K562 (cell line): Measurements from ENCODE around the gene SCTR. TPM values are rescaled to one million over a fixed set of nuclear protein-coding genes. Genes with fewer than 3 reads are reported as not detected.

Source experiments
- ATAC-seq: fragments of 200-7000 bp; cut with Tn5 transposase; 3 replicates; pipeline ENCODE4 v1.9.1; 2020; ENCODE audit warnings: moderate library complexity
- BruUV-seq: library from RNA; stranded (reverse); fragments of 400-500 nt; replicated peaks from 2 replicates; lab custom pipeline; 2021; lab: Mats Ljungman, UMichigan
- CTCF ChIA-PET: fragments of 300-600 bp; formaldehyde crosslinking; extraction: SDS; loops from one replicate; lab custom pipeline; 2021; ENCODE audit warnings: low intra/inter-chr PET ratio; lab: Yijun Ruan, JAX
- POLR2A ChIA-PET: fragments of 300-600, 350-650 bp; sonication (Branson Sonifier 250); formaldehyde crosslinking; extraction: SDS; loops from one replicate; lab custom pipeline; 2021; ENCODE audit warnings: antibody characterized with exemption, inconsistent platforms; lab: Yijun Ruan, JAX
- DNase-seq, 4 experiments: peaks; one replicate each; pipeline versions ENCODE4 v3.0.0 to v3.0.0-alpha.2; 2011 to 2018; ENCODE audit warnings: low spot score in 3 of 4, mixed read lengths in 3 of 4; ENCODE audit errors: extremely low read depth in 1 of 4
- FAIRE-seq: peaks from 2 replicates; lab custom pipeline; 2011; peaks lifted over from hg19 to GRCh38; lab: Jason Lieb, UNC
- H2AFZ ChIP-seq: 2 replicates; pipeline ENCODE4 v1.6.0; 2011; ENCODE audit warnings: low read depth, low read length, control low read depth, inconsistent platforms
- H3K27ac ChIP-seq: fragments of 200-600 bp; 3 replicates; pipeline ENCODE4 v1.8.0; 2011; ENCODE audit warnings: low read depth, mild to moderate bottlenecking, control low read depth, inconsistent platforms, low read length, moderate library complexity, mixed read lengths; ENCODE audit errors: extremely low read depth
- H3K27me3 ChIP-seq, 2 experiments: fragments of 300-600 bp in 1 of 2; 2 replicates in 1 of 2; 3 replicates in 1 of 2; pipeline versions ENCODE4 v1.6.0 to v1.8.0; 2011; ENCODE audit warnings: inconsistent platforms in 2 of 2, low read length in 2 of 2, mild to moderate bottlenecking in 1 of 2, mixed read lengths in 1 of 2, moderate library complexity in 1 of 2; ENCODE audit not compliant: control insufficient read depth in 2 of 2, insufficient read depth in 2 of 2
- H3K36me3 ChIP-seq: fragments of 300-600 bp; 3 replicates; pipeline ENCODE4 v1.8.0; 2011; ENCODE audit warnings: mild to moderate bottlenecking, low read length, inconsistent platforms; ENCODE audit not compliant: control insufficient read depth, insufficient read depth
- H3K4me1 ChIP-seq, 2 experiments: fragments of 200-600 bp in 1 of 2; replicated peaks in 1 of 2; 2 replicates in 1 of 2; 3 replicates in 1 of 2; pipeline versions ENCODE4 v1.5.1 to v1.8.0; 2011; ENCODE audit warnings: inconsistent platforms in 2 of 2, low read length in 2 of 2, mild to moderate bottlenecking in 1 of 2, mixed read lengths in 1 of 2, moderate library complexity in 1 of 2; ENCODE audit not compliant: control insufficient read depth in 2 of 2, insufficient read depth in 2 of 2
- H3K4me2 ChIP-seq: 2 replicates; pipeline ENCODE4 v1.6.1; 2011; ENCODE audit warnings: low read length, control low read depth, inconsistent platforms, mixed read lengths; ENCODE audit not compliant: insufficient read depth
- H3K4me3 ChIP-seq: fragments of 200-600 bp; sonication (generic), shearing (Covaris generic); 2 replicates; pipeline ENCODE4 v1.5.1; 2016; ENCODE audit warnings: control low read depth, inconsistent platforms
- H3K79me2 ChIP-seq: fragments of 200-600 bp; 3 replicates; pipeline ENCODE4 v1.8.0; 2011; ENCODE audit warnings: low read length, inconsistent platforms; ENCODE audit not compliant: control insufficient read depth, insufficient read depth
- H3K9ac ChIP-seq, 2 experiments: 2 replicates each; pipeline versions ENCODE4 v1.6.0 to v1.6.1; 2011; ENCODE audit warnings: low read depth in 2 of 2, low read length in 2 of 2, control low read depth in 1 of 2, inconsistent platforms in 1 of 2, mild to moderate bottlenecking in 1 of 2, mixed read lengths in 1 of 2; ENCODE audit not compliant: insufficient read depth in 1 of 2
- H3K9me1 ChIP-seq: one replicate; pipeline ENCODE4 v1.6.0; 2011; ENCODE audit warnings: inconsistent platforms, mild to moderate bottlenecking, low read length, moderate library complexity; ENCODE audit not compliant: control insufficient read depth, insufficient read depth
- H3K9me3 ChIP-seq: replicated peaks from 2 replicates; pipeline ENCODE4 v1.5.1; 2011; ENCODE audit warnings: low read depth, low read length, inconsistent platforms; ENCODE audit not compliant: control insufficient read depth, insufficient read depth
- H4K20me1 ChIP-seq: replicated peaks from 2 replicates; pipeline ENCODE4 v1.6.1; 2011; ENCODE audit warnings: low read length, inconsistent platforms, mixed read lengths; ENCODE audit not compliant: control insufficient read depth, insufficient read depth
- FOXJ2 ChIP-seq: fragments of 200-800 bp; sonication (Bioruptor generic); IDR thresholded peaks from 2 replicates; pipeline ENCODE4 v1.6.1; 2016; ENCODE audit warnings: missing genetic modification characterization, missing compliant biosample characterization
- GTF2F1 ChIP-seq: IDR thresholded peaks from 2 replicates; pipeline ENCODE4 v1.6.1; 2011; ENCODE audit warnings: low read depth, low read length, improper control_type of control experiment
- HDAC6 ChIP-seq: IDR thresholded peaks from 2 replicates; pipeline ENCODE4 v1.6.1; 2012; ENCODE audit warnings: low read depth, mild to moderate bottlenecking, control low read depth, inconsistent platforms, low read length, moderate library complexity
- HOXB6 ChIP-seq: fragments of 250-450 bp; sonication (Bioruptor Pico); IDR thresholded peaks from 2 replicates; pipeline ENCODE4 v1.5.1; 2022; ENCODE audit warnings: mild to moderate bottlenecking, borderline replicate concordance
- HSF4 ChIP-seq: fragments of 250-450 bp; sonication (Bioruptor Pico); IDR thresholded peaks from 2 replicates; pipeline ENCODE4 v2.1.2; 2022; ENCODE audit warnings: mild to moderate bottlenecking, moderate library complexity, borderline replicate concordance
- JUNB ChIP-seq: fragments of 450-650 bp; formaldehyde crosslinking; conservative IDR thresholded peaks from 2 replicates; pipeline ENCODE4 v1.4.0; 2020; ENCODE audit warnings: mild to moderate bottlenecking
- TCFL5 ChIP-seq: fragments of 250-450 bp; sonication (Bioruptor Pico); conservative IDR thresholded peaks from 2 replicates; pipeline ENCODE4 v1.6.1; 2021; ENCODE audit warnings: mild to moderate bottlenecking, moderate library complexity, matching md5 sums
- U2AF1 ChIP-seq: fragments of 200-400 bp; formaldehyde crosslinking; optimal IDR thresholded peaks from 2 replicates; pipeline ENCODE3; 2017; ENCODE audit warnings: mild to moderate bottlenecking, low read depth, low read length, moderate library complexity
- YY1 ChIP-seq, 3 experiments: IDR thresholded peaks; 2 replicates each; pipeline ENCODE4 v1.6.1; 2011; ENCODE audit warnings: low read length in 2 of 3, mild to moderate bottlenecking in 2 of 3, moderate library complexity in 2 of 3, borderline replicate concordance in 1 of 3, control low read depth in 1 of 3, low read depth in 1 of 3; ENCODE audit not compliant: insufficient read depth in 3 of 3, insufficient replicate concordance in 2 of 3, control insufficient read depth in 1 of 3, insufficient read length in 1 of 3; ENCODE audit errors: extremely low read depth in 1 of 3
- ZNF583 ChIP-seq: fragments of 250-450 bp; sonication (Bioruptor Pico); IDR thresholded peaks from 2 replicates; pipeline ENCODE4 v1.4.0; 2020
- ZNF780A ChIP-seq: fragments of 250-450 bp; sonication (Bioruptor Pico); IDR thresholded peaks from 2 replicates; pipeline ENCODE4 v1.5.0; 2021; ENCODE audit warnings: mild to moderate bottlenecking
- WGBS: fragments of 100-300 bp; shearing (Covaris generic); methylation state at CpG from one replicate; pipeline ENCODE4 v1.1.6; 2016; ENCODE audit warnings: low coverage, mixed read lengths; ENCODE audit not compliant: insufficient coverage; ENCODE audit errors: missing lambda C conversion rate; 5-methylcytosine and 5-hydroxymethylcytosine counted together
- in situ Hi-C: fragments of 300-500 bp; cut with MboI; formaldehyde crosslinking; loops from 4 replicates; pipeline ENCODE4 v1.15.0; 2018; ENCODE audit warnings: inconsistent platforms, mixed read lengths
- intact Hi-C: fragments of 100-400 bp; cut with micrococcal nuclease; formaldehyde crosslinking; loops from 2 replicates; pipeline ENCODE4 v1.14.2; 2022
- polyA plus RNA-seq, 8 experiments: library from polyadenylated mRNA; depleted of rRNA in 4 of 8; stranded (reverse) in 5 of 8; unstranded in 3 of 8; fragments of >200 nt; fragmentation: Nextera tagmentation in 2 of 8; fragmentation: Illumina TruSeq in 1 of 8; extraction: Ambion mirVana in 2 of 8; extraction: Trizol in 1 of 8; gene quantifications; 2 replicates each; pipeline versions ENCODE4 v1.2.1 to v1.2.3, GENCODE V29; 2011 to 2014; ENCODE audit warnings: inconsistent platforms in 1 of 8, missing spikeins in 1 of 8
- total RNA-seq, 7 experiments: library from RNA; depleted of rRNA in 6 of 7; stranded (reverse); fragments of >200 nt in 6 of 7; fragmentation: Illumina TruSeq in 2 of 7; extraction: Trizol in 2 of 7; gene quantifications; 2 replicates each; pipeline versions ENCODE4 v1.2.1 to v1.2.3, GENCODE V29; 2011 to 2021; ENCODE audit warnings: low replicate concordance in 1 of 7
- TF ChIP-seq, protein P1 (sequence below), 3 experiments: IDR thresholded peaks in 2 of 3; conservative IDR thresholded peaks in 1 of 3; 2 replicates each; pipeline ENCODE4 v1.5.1; 2011 to 2012; ENCODE audit warnings: low read length in 3 of 3, mild to moderate bottlenecking in 3 of 3, control low read depth in 2 of 3, improper control_type of control experiment in 1 of 3, inconsistent platforms in 1 of 3, low read depth in 1 of 3, mixed read lengths in 1 of 3, moderate library complexity in 1 of 3; ENCODE audit not compliant: insufficient read depth in 2 of 3
- TF ChIP-seq, protein P2 (sequence below): sonication (generic); formaldehyde crosslinking; IDR thresholded peaks from 2 replicates; pipeline ENCODE4 v1.8.0; 2022; ENCODE audit warnings: missing genetic modification reagents, mild to moderate bottlenecking, borderline replicate concordance
- TF ChIP-seq, protein P3 (sequence below): fragments of 450-650 bp; IDR thresholded peaks from 2 replicates; pipeline ENCODE4 v1.6.1; 2014; ENCODE audit warnings: low read depth, mild to moderate bottlenecking, moderate library complexity, borderline replicate concordance

Gene SCTR
- total and polyA plus RNA-seq, 9 of the 15 experiments (the other 6 are each of a cell fraction or from before 2014, with no cell fraction given): not detected

DNA sequence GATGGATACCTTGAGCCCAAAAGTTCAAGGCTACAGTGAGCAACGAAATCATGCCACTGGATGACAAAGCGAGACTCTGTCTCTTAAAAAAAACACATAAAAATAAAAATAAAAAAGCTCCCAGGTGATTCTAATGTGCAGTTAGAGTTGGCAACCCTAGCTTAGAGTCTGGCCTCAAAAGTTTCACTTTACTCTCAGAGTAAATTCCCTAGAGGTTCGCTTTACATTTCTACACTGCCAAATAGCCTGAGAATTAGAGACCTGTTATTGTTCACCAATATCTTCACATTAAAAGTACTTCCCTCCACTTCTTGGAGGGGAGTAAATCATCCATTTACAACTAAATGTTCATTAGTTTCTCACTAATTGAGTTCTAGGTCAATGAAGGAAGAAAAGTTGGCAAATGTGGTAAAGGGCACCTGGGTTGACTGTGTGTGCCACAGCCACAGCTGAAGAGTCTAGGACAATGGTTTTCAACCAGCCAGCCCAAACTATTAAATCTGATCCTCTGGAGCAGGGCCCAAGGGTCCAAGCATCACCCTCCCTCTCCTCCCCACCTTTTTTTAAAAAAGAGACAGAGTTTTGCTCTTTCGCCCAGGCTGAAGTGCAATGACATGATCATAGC is 107.9 kb downstream of the SCTR start (continued):
- TF ChIP-seq, protein P1, sequence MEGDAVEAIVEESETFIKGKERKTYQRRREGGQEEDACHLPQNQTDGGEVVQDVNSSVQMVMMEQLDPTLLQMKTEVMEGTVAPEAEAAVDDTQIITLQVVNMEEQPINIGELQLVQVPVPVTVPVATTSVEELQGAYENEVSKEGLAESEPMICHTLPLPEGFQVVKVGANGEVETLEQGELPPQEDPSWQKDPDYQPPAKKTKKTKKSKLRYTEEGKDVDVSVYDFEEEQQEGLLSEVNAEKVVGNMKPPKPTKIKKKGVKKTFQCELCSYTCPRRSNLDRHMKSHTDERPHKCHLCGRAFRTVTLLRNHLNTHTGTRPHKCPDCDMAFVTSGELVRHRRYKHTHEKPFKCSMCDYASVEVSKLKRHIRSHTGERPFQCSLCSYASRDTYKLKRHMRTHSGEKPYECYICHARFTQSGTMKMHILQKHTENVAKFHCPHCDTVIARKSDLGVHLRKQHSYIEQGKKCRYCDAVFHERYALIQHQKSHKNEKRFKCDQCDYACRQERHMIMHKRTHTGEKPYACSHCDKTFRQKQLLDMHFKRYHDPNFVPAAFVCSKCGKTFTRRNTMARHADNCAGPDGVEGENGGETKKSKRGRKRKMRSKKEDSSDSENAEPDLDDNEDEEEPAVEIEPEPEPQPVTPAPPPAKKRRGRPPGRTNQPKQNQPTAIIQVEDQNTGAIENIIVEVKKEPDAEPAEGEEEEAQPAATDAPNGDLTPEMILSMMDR (IDR thresholded peaks at IDR 0.05 in 2 of 3, conservative IDR thresholded peaks at IDR 0.05 in 1 of 3; ENCODE audit: insufficient read depth in 2 of 3, low read depth in 1 of 3, low read length in 3 of 3): no peak

DNA sequence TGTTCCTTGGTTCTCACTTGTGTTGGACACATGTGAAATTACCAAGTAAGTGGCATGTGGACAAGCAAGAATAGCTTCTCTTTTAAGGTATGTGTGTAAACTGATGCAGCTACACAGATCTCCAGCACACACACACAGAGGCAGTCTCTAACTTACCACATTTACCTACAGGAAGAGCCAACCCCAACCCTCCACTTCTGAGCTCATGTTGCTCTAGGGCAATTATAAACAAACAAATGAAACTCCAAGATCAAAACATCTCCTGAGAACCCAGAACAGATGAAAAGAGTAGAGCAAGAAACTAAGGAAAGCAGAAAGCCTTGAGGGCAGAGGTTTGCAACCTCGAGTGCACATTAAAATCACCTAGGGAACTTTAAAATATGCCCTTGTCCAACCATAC is 108.7 kb downstream of the SCTR start:
- intact Hi-C loops: no loop called here
- H2AFZ ChIP-seq: no peak overlapping the region
- H3K4me2 ChIP-seq: no peak overlapping the region
- no peaks in the 10 kb centered on the region for H3K4me1 ChIP-seq
- no TSS peak for BruUV-seq
- in situ Hi-C loops: no loop called here
- CTCF ChIA-PET: no interaction called here
- no peaks in the 10 kb centered on the region for H3K9me3 ChIP-seq
- no peak overlapping the region for H3K27ac ChIP-seq
- FAIRE-seq (no peak), DNase-seq (no peak), ATAC-seq (no peak)
- no peaks in the 10 kb centered on the region for H3K79me2 ChIP-seq
- no peak overlapping the region for H3K4me3 ChIP-seq
- H3K9me1 ChIP-seq: no peaks in the 10 kb centered on the region
- H4K20me1 ChIP-seq: no peaks in the 10 kb centered on the region
- peaks cover 4 to 9% of the 10 kb centered on the region in 2 experiments; a peak in 3 of 5 replicates for H3K27me3 ChIP-seq
- no peak overlapping the region for H3K9ac ChIP-seq
- 0% methylated on average over 1 of the region's 1 CpG for WGBS
- H3K36me3 ChIP-seq: no peaks in the 10 kb centered on the region
- POLR2A ChIA-PET: interaction anchor here (0.6 kb wide), 1 partner anchor 14 kb away, joined by 5 read pairs; no protein-coding TSS in a partner anchor
- TF ChIP-seq U2AF1: no peak
- TF ChIP-seq ZNF780A: no peak
- TF ChIP-seq HOXB6 (CRISPR knock-in tag): no peak
- no peak for TF ChIP-seq JUNB (CRISPR knock-in tag)
- no peak for TF ChIP-seq YY1 (IDR thresholded peaks at IDR 0.05; ENCODE audit: borderline replicate concordance in 1 of 3, control insufficient read depth in 1 of 3, extremely low read depth in 1 of 3, insufficient read depth in 3 of 3, insufficient read length in 1 of 3, insufficient replicate concordance in 2 of 3, low read depth in 1 of 3, low read length in 2 of 3)
- TF ChIP-seq, protein P2, sequence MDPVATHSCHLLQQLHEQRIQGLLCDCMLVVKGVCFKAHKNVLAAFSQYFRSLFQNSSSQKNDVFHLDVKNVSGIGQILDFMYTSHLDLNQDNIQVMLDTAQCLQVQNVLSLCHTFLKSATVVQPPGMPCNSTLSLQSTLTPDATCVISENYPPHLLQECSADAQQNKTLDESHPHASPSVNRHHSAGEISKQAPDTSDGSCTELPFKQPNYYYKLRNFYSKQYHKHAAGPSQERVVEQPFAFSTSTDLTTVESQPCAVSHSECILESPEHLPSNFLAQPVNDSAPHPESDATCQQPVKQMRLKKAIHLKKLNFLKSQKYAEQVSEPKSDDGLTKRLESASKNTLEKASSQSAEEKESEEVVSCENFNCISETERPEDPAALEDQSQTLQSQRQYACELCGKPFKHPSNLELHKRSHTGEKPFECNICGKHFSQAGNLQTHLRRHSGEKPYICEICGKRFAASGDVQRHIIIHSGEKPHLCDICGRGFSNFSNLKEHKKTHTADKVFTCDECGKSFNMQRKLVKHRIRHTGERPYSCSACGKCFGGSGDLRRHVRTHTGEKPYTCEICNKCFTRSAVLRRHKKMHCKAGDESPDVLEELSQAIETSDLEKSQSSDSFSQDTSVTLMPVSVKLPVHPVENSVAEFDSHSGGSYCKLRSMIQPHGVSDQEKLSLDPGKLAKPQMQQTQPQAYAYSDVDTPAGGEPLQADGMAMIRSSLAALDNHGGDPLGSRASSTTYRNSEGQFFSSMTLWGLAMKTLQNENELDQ (CRISPR knock-in tag): no peak
- TF ChIP-seq FOXJ2 (tag): no peak
- no peak for TF ChIP-seq HSF4 (CRISPR knock-in tag)
- TF ChIP-seq TCFL5 (CRISPR knock-in tag): no peak
- TF ChIP-seq, protein P3, sequence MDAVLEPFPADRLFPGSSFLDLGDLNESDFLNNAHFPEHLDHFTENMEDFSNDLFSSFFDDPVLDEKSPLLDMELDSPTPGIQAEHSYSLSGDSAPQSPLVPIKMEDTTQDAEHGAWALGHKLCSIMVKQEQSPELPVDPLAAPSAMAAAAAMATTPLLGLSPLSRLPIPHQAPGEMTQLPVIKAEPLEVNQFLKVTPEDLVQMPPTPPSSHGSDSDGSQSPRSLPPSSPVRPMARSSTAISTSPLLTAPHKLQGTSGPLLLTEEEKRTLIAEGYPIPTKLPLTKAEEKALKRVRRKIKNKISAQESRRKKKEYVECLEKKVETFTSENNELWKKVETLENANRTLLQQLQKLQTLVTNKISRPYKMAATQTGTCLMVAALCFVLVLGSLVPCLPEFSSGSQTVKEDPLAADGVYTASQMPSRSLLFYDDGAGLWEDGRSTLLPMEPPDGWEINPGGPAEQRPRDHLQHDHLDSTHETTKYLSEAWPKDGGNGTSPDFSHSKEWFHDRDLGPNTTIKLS: no peak
- no peak for TF ChIP-seq HDAC6
- no peak for TF ChIP-seq GTF2F1
- TF ChIP-seq ZNF583 (CRISPR knock-in tag): no peak
